HepG2 (cell line): ENCODE measurements around the gene RNU7-1. TPM values are rescaled to one million over a fixed set of nuclear protein-coding genes. Genes with fewer than 3 reads are reported as not detected.

Experiments used
- ATAC-seq: fragments of 200-7000 bp; cut with Tn5 transposase; 3 replicates; pipeline ENCODE4 v1.9.1; 2020; ENCODE audit warnings: mild to moderate bottlenecking, moderate library complexity
- BruUV-seq: library from RNA; stranded (reverse); fragments of 400-500 nt; replicated peaks from 2 replicates; lab custom pipeline; 2021; lab: Mats Ljungman, UMichigan
- CTCF ChIA-PET: fragments of 300-600 bp; formaldehyde crosslinking; extraction: SDS; loops from one replicate; lab custom pipeline; 2021; ENCODE audit warnings: low total read pairs, inconsistent platforms, low intra/inter-chr PET ratio; lab: Yijun Ruan, JAX
- POLR2A ChIA-PET: fragments of 350-600 bp; sonication (Branson Sonifier 250); formaldehyde crosslinking; loops from one replicate; lab custom pipeline; 2020; ENCODE audit warnings: antibody characterized with exemption, inconsistent platforms; lab: Yijun Ruan, JAX
- DNase-seq: peaks from one replicate; pipeline ENCODE4 v3.0.0-alpha.2; 2015; ENCODE audit warnings: low spot score
- FAIRE-seq: peaks from 3 replicates; lab custom pipeline; 2011; peaks lifted over from hg19 to GRCh38; lab: Jason Lieb, UNC
- H2AFZ ChIP-seq: one replicate; pipeline ENCODE4 v1.6.1; 2011; ENCODE audit warnings: low read length, inconsistent platforms
- H3K27ac ChIP-seq: fragments of 300-600 bp; 3 replicates; pipeline ENCODE4 v1.8.0; 2011; ENCODE audit warnings: mixed run types, mild to moderate bottlenecking, mixed read lengths, low read length, inconsistent platforms; ENCODE audit not compliant: insufficient read depth; ENCODE audit errors: extremely low read length
- H3K27me3 ChIP-seq, 2 experiments: fragments of 200-600 bp in 1 of 2; 2 replicates in 1 of 2; 3 replicates in 1 of 2; pipeline versions ENCODE4 v1.6.0 to v1.8.0; 2011; ENCODE audit warnings: low read length in 2 of 2, mild to moderate bottlenecking in 2 of 2, moderate library complexity in 2 of 2, inconsistent platforms in 1 of 2; ENCODE audit not compliant: insufficient read depth in 2 of 2, control insufficient read depth in 1 of 2
- H3K36me3 ChIP-seq, 2 experiments: fragments of 200-600 bp in 1 of 2; replicated peaks in 1 of 2; 2 replicates in 1 of 2; 3 replicates in 1 of 2; pipeline versions ENCODE4 v1.5.1 to v1.8.0; 2011; ENCODE audit warnings: low read length in 2 of 2, inconsistent platforms in 1 of 2; ENCODE audit not compliant: insufficient read depth in 2 of 2, control insufficient read depth in 1 of 2
- H3K4me1 ChIP-seq: 2 replicates; pipeline ENCODE4 v1.5.1; 2012; ENCODE audit warnings: low read length, inconsistent platforms; ENCODE audit not compliant: insufficient read depth
- H3K4me2 ChIP-seq: 2 replicates; pipeline ENCODE4 v1.6.0; 2011; ENCODE audit warnings: low read depth, low read length, inconsistent platforms
- H3K4me3 ChIP-seq, 3 experiments: fragments of 200-600 bp in 1 of 3; sonication (generic), shearing (Covaris generic) in 1 of 3; replicated peaks in 1 of 3; 2 replicates each; pipeline ENCODE4 v1.5.1; 2011 to 2016; ENCODE audit warnings: low read length in 3 of 3, inconsistent platforms in 2 of 3, low read depth in 2 of 3, mild to moderate bottlenecking in 2 of 3, control low read depth in 1 of 3, mixed read lengths in 1 of 3; ENCODE audit not compliant: insufficient read depth in 1 of 3
- H3K79me2 ChIP-seq: one replicate; pipeline ENCODE4 v1.6.1; 2011; ENCODE audit warnings: low read length, inconsistent platforms; ENCODE audit not compliant: insufficient read depth
- H3K9ac ChIP-seq: 2 replicates; pipeline ENCODE4 v1.6.0; 2011; ENCODE audit warnings: mild to moderate bottlenecking, low read depth, low read length, inconsistent platforms; ENCODE audit not compliant: insufficient read depth
- H3K9me3 ChIP-seq: 2 replicates; pipeline ENCODE4 v1.5.1; 2012; ENCODE audit warnings: mild to moderate bottlenecking, low read length
- H4K20me1 ChIP-seq: 2 replicates; pipeline ENCODE4 v1.6.0; 2011; ENCODE audit warnings: inconsistent platforms, mild to moderate bottlenecking, low read length, moderate library complexity; ENCODE audit not compliant: insufficient read depth
- AGO2 ChIP-seq: fragments of 200-400 bp; formaldehyde crosslinking; optimal IDR thresholded peaks from 2 replicates; pipeline ENCODE3; 2017; ENCODE audit warnings: mild to moderate bottlenecking, low read depth, low read length, moderate library complexity
- RBM22 ChIP-seq: fragments of 200-400 bp; formaldehyde crosslinking; optimal IDR thresholded peaks from 2 replicates; pipeline ENCODE3; 2017; ENCODE audit warnings: mild to moderate bottlenecking, low read length, moderate library complexity
- RFX5 ChIP-seq: IDR thresholded peaks from 2 replicates; pipeline ENCODE4 v1.6.1; 2011; ENCODE audit warnings: low read depth, low read length, improper control_type of control experiment
- ZNF333 ChIP-seq: sonication (generic); formaldehyde crosslinking; IDR thresholded peaks from 2 replicates; pipeline ENCODE4 v1.4.0; 2020; ENCODE audit warnings: mild to moderate bottlenecking, missing genetic modification reagents, borderline replicate concordance
- ZNF549 ChIP-seq: sonication (generic); formaldehyde crosslinking; IDR thresholded peaks from 2 replicates; pipeline ENCODE4 v1.5.0; 2020; ENCODE audit warnings: missing genetic modification reagents
- WGBS: methylation state at CpG from one replicate; pipeline ENCODE4 v1.1.6; 2017; ENCODE audit warnings: low lambda C conversion rate; 5-methylcytosine and 5-hydroxymethylcytosine counted together
- in situ Hi-C: cut with HindIII; loops from 2 replicates; pipeline ENCODE4 v1.10.0; 2017; ENCODE audit warnings: low pct_unique_long_range_greater_than_20kb; ENCODE audit not compliant: extremely low pct_ligation_motif_present
- intact Hi-C: fragments of 100-400 bp; cut with micrococcal nuclease; formaldehyde crosslinking; loops from one replicate; pipeline ENCODE4 v1.10.0; 2022; ENCODE audit not compliant: unreplicated experiment
- polyA plus RNA-seq, 8 experiments: library from polyadenylated mRNA; depleted of rRNA in 3 of 8; stranded (reverse) in 7 of 8; unstranded in 1 of 8; fragments of >200 nt; fragmentation: Illumina TruSeq in 4 of 8; extraction: Trizol in 4 of 8; gene quantifications; 2 replicates each; pipeline versions ENCODE4 v1.2.1 to v1.2.3, GENCODE V29; 2011 to 2016; ENCODE audit warnings: low read depth in 4 of 8, missing spikeins in 1 of 8, mixed read lengths in 1 of 8; ENCODE audit not compliant: insufficient read depth in 1 of 8
- total RNA-seq, 5 experiments: library from RNA; depleted of rRNA; stranded (reverse); fragments of >200 nt; fragmentation: Illumina TruSeq; extraction: Trizol; gene quantifications; 2 replicates each; pipeline ENCODE4 v1.2.3, GENCODE V29; 2016; ENCODE audit warnings: low read depth in 1 of 5
- TF ChIP-seq, protein P1 (sequence below): sonication (generic); formaldehyde crosslinking; IDR thresholded peaks from 2 replicates; pipeline ENCODE4 v1.4.0; 2020; ENCODE audit warnings: missing genetic modification reagents

The RNU7-1 gene
- total and polyA plus RNA-seq, 2 of the 13 experiments (the other 11 are each of a cell fraction or from before 2014, with no cell fraction given): not detected

DNA sequence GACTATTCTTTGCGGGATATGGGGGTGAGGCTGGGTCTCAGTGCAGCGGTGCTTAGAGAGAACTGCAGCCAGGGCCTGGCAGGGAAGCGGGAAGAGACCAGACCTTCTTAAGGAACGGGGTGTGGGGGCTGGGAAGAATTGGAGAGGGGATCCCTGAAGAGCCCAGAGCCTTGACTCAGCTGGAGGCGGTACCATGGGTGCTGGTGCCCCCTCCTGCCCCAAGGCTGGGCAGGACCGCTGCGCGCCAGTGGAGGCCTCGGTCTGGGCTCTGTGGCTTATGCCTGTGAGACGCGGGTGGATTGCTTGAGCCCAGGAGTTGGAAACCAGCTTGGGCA is 1.3 kb upstream of the RNU7-1 start:
- Histone ChIP-seq H3K79me2 (no peaks in the 10 kb centered on the region), H3K4me3 (no peak overlapping the region), H3K27me3 (no peaks in the 10 kb centered on the region), H4K20me1 (no peaks in the 10 kb centered on the region), H3K9me3 (no peaks in the 10 kb centered on the region), H3K36me3 (peaks cover 0 to 10% of the 10 kb centered on the region in 2 experiments; a peak in 2 of 5 replicates), H3K9ac (0 out of 2 replicates have a peak overlapping the region, but pooled peaks have one; percentile 82), H2AFZ (no peak overlapping the region), H3K4me2 (no peak overlapping the region), H3K27ac (peak overlapping the region; percentile 98), H3K4me1 (peaks cover 48% of the 10 kb centered on the region)
- ChIA-PET CTCF (no interaction called here), POLR2A (interaction anchor here (0.6 to 2.5 kb wide), 5 partner anchors 35 to 189 kb away, joined by 3 to 12 read pairs (median 4); partner anchors contain the start of gene TPI1)
- no peak for ATAC-seq
- TF ChIP-seq ZNF333 (CRISPR knock-in tag) (0 out of 2 replicates have a peak, but pooled peaks have one; percentile 8), RFX5 (no peak), ZNF549 (CRISPR knock-in tag) (no peak), RBM22 (peak; percentile 24), AGO2 (peak; percentile 57)
- TF ChIP-seq, protein P1, sequence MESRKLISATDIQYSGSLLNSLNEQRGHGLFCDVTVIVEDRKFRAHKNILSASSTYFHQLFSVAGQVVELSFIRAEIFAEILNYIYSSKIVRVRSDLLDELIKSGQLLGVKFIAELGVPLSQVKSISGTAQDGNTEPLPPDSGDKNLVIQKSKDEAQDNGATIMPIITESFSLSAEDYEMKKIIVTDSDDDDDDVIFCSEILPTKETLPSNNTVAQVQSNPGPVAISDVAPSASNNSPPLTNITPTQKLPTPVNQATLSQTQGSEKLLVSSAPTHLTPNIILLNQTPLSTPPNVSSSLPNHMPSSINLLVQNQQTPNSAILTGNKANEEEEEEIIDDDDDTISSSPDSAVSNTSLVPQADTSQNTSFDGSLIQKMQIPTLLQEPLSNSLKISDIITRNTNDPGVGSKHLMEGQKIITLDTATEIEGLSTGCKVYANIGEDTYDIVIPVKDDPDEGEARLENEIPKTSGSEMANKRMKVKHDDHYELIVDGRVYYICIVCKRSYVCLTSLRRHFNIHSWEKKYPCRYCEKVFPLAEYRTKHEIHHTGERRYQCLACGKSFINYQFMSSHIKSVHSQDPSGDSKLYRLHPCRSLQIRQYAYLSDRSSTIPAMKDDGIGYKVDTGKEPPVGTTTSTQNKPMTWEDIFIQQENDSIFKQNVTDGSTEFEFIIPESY (CRISPR knock-in tag): peak; percentile 94
- DNase-seq: no peak
- FAIRE-seq: no peak
- 97% methylated on average over 7 of the region's 11 CpGs for WGBS
- no TSS peak for BruUV-seq
- in situ Hi-C loops (loop anchor here (10.0 kb wide), 1 partner anchor 173 kb away; no protein-coding TSS in a partner anchor), intact Hi-C loops (no loop called here)
